Neural progenitor cell (in vitro differentiated cells): ENCODE results near the gene ATXN10.

Experiments used
- EZH2 ChIP-seq: fragments of 200-600 bp; sonication (generic); IDR thresholded peaks from 2 replicates; pipeline ENCODE4 v1.6.1; 2017; ENCODE audit warnings: antibody characterized with exemption, mild to moderate bottlenecking, moderate library complexity
- EZH2phosphoT487 ChIP-seq: fragments of 200-600 bp; sonication (generic); IDR thresholded peaks from 2 replicates; pipeline ENCODE4 v1.6.1; 2017; ENCODE audit warnings: antibody characterized with exemption
- TF ChIP-seq, protein P1 (sequence below): fragments of 200-600 bp; sonication (generic); IDR thresholded peaks from 2 replicates; pipeline ENCODE4 v1.5.1; 2017; ENCODE audit warnings: antibody characterized with exemption, mild to moderate bottlenecking

DNA sequence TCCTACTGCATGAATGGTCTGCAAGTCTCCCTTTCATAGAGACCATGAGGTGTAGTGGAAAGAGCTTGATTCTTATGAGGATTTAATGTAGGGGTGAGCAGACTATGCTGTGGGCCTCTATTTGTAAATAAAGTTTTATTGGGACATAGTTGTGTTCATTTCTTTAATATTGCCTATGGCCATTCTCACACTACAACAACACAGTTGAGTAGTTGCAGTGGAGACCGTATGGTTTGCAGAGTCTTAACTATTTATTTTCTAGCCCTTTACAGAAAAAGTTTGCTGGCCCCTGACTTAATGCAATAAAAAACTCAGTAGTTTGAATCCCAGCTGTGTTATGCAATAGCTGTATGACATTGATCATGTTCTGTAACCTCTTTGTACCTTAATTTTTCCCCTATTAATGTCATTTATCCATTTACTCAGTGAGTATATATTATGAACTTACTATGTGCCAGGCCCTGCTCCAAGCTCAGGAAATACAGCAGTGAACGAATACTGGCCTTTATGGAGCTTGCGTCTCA lies 106.3 kb downstream of the ATXN10 start:
- TF ChIP-seq, protein P1, sequence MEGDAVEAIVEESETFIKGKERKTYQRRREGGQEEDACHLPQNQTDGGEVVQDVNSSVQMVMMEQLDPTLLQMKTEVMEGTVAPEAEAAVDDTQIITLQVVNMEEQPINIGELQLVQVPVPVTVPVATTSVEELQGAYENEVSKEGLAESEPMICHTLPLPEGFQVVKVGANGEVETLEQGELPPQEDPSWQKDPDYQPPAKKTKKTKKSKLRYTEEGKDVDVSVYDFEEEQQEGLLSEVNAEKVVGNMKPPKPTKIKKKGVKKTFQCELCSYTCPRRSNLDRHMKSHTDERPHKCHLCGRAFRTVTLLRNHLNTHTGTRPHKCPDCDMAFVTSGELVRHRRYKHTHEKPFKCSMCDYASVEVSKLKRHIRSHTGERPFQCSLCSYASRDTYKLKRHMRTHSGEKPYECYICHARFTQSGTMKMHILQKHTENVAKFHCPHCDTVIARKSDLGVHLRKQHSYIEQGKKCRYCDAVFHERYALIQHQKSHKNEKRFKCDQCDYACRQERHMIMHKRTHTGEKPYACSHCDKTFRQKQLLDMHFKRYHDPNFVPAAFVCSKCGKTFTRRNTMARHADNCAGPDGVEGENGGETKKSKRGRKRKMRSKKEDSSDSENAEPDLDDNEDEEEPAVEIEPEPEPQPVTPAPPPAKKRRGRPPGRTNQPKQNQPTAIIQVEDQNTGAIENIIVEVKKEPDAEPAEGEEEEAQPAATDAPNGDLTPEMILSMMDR: no peak
- TF ChIP-seq EZH2 (no peak), EZH2phosphoT487 (no peak)
